AG09309 (cell line): ENCODE results near the gene TMEM187.
A peak's percentile ranks its signal among the peaks of the same experiment; 100 is the strongest.

Experiments
- DNase-seq: peaks from one replicate; pipeline ENCODE4 v3.0.0-alpha.2; 2010; ENCODE audit warnings: low read depth
- H3K4me3 ChIP-seq: 2 replicates; pipeline ENCODE4 v1.5.1; 2011; ENCODE audit warnings: mild to moderate bottlenecking, low read depth, low read length, moderate library complexity; ENCODE audit not compliant: control insufficient read depth
- CTCF ChIP-seq: IDR thresholded peaks from 2 replicates; pipeline ENCODE4 v1.5.1; 2011; ENCODE audit warnings: mild to moderate bottlenecking, low read depth, low read length, inconsistent platforms; ENCODE audit not compliant: insufficient read depth, control insufficient read depth; ENCODE audit errors: missing control alignments

The TMEM187 gene

GRCh38 chrX:153934762-153935325 lies 37.7 kb upstream of the TMEM187 start, which contains the start of gene NAA10:
TSS of gene NAA10 (minus strand) at chrX:153935037. CDS start at chrX:153934904, 133 bp downstream.
- peak within 1 kb of the TSS; percentile 68 for H3K4me3 ChIP-seq
- no peak for DNase-seq

GRCh38 chrX:153935326-153935851 lies 37.2 kb upstream of the TMEM187 start:
- TF ChIP-seq CTCF, result no peak
- no peak for DNase-seq
- H3K4me3 ChIP-seq, result peak overlapping the region; percentile 30

More at GRCh38 chrX:153934762-153935325, 37.7 kb upstream of the TMEM187 start, which contains the start of gene NAA10:
- TF ChIP-seq CTCF, result no peak

- no peak for TF ChIP-seq CTCF
- no peak overlapping the region for H3K4me3 ChIP-seq
- no peak for DNase-seq
Observed at GRCh38 chrX:153937056-153937455, 35.5 kb upstream of the TMEM187 start.

GRCh38 chrX:153938226-153938786 lies 34.2 kb upstream of the TMEM187 start:
- no peak for TF ChIP-seq CTCF
- no peak overlapping the region for H3K4me3 ChIP-seq
- DNase-seq, result no peak

- no peak for DNase-seq
- no peak for TF ChIP-seq CTCF
- H3K4me3 ChIP-seq, result no peak overlapping the region
Observed at GRCh38 chrX:153939573-153939972, 33.0 kb upstream of the TMEM187 start.

- no peak for DNase-seq
- no peak overlapping the region for H3K4me3 ChIP-seq
- no peak for TF ChIP-seq CTCF
Observed at GRCh38 chrX:153941336-153942252, 31.0 kb upstream of the TMEM187 start.
